22Rv1 (cell line): ENCODE data around the gene LYPD8.

Experiments used
- CTCF ChIP-seq: fragments of 450-650 bp; IDR thresholded peaks from 2 replicates; pipeline ENCODE4 v1.5.1; 2017; ENCODE audit warnings: mild to moderate bottlenecking
- ZFX ChIP-seq: fragments of 450-650 bp; IDR thresholded peaks from 2 replicates; pipeline ENCODE4 v1.6.1; 2017; ENCODE audit warnings: antibody characterized with exemption, borderline replicate concordance

- no peak for TF ChIP-seq CTCF
- TF ChIP-seq ZFX: no peak
Observed at GRCh38 chr1:248787430-248787829, 31.9 kb upstream of the LYPD8 start.
